ENCODE data around the gene CNNM1. TPM values are rescaled to one million over a fixed set of nuclear protein-coding genes. Genes with fewer than 3 reads are reported as not detected.

CNNM1 gene
- total RNA-seq, 1 experiment from 2014 or later = not detected

- BruUV-seq (replicated peaks) = no TSS peak
- no peaks in the 10 kb centered on the region for H3K9me2 ChIP-seq (ENCODE audit: insufficient read depth)
- H3K4me3 ChIP-seq = no peak overlapping the region
- H3K36me3 ChIP-seq (ENCODE audit: low read depth) = no peaks in the 10 kb centered on the region; the same call in 1 of the 2 replicates
- intact Hi-C loops (cut with micrococcal nuclease; ENCODE audit: unreplicated experiment) = no loop called here
- H2AFZ ChIP-seq = no peak overlapping the region
- peak in 1 of 2 experiments; percentile 59 for DNase-seq
- H3K79me2 ChIP-seq (ENCODE audit: low read depth) = no peaks in the 10 kb centered on the region
- ChIA-PET POLR2A (ENCODE audit: unreplicated experiment) (no interaction called here), CTCF (no interaction called here)
- no peak overlapping the region for H3K4me2 ChIP-seq
- no peaks in the 10 kb centered on the region for H4K20me1 ChIP-seq (ENCODE audit: insufficient read depth)
- TF ChIP-seq EZH2 (IDR thresholded peaks at IDR 0.05; ENCODE audit: low read depth) (no peak), CTCF (conservative IDR thresholded peaks at IDR 0.05) (no peak)
- no peaks in the 10 kb centered on the region for H3F3A ChIP-seq (ENCODE audit: insufficient read depth, low read depth)
- H3K9me3 ChIP-seq (ENCODE audit: insufficient read depth, low read depth) = no peaks in the 10 kb centered on the region
- H3K27ac ChIP-seq = no peak overlapping the region
- no peaks in the 10 kb centered on the region for H3K4me1 ChIP-seq (replicated peaks; ENCODE audit: insufficient read depth)
- H3K27me3 ChIP-seq (ENCODE audit: insufficient read depth, low read depth) = no peaks in the 10 kb centered on the region
Measured at GRCh38 chr10:99406149-99406548, 77.0 kb downstream of the CNNM1 start.

- Histone ChIP-seq H3K27ac (no peak overlapping the region), H3K4me3 (no peak overlapping the region), H3K4me1 (replicated peaks; ENCODE audit: insufficient read depth) (no peaks in the 10 kb centered on the region), H3K27me3 (ENCODE audit: insufficient read depth, low read depth) (no peaks in the 10 kb centered on the region), H4K20me1 (ENCODE audit: insufficient read depth) (no peaks in the 10 kb centered on the region; the same call in 1 of the 2 replicates), H3K79me2 (ENCODE audit: low read depth) (no peaks in the 10 kb centered on the region), H3K9me2 (ENCODE audit: insufficient read depth) (no peaks in the 10 kb centered on the region), H3K36me3 (ENCODE audit: low read depth) (no peaks in the 10 kb centered on the region), H3F3A (ENCODE audit: insufficient read depth, low read depth) (no peaks in the 10 kb centered on the region), H3K9me3 (ENCODE audit: insufficient read depth, low read depth) (no peaks in the 10 kb centered on the region), H3K4me2 (no peak overlapping the region), H2AFZ (no peak overlapping the region)
- ChIA-PET CTCF (no interaction called here), POLR2A (ENCODE audit: unreplicated experiment) (no interaction called here)
- BruUV-seq (replicated peaks) = no TSS peak
- intact Hi-C loops (cut with micrococcal nuclease; ENCODE audit: unreplicated experiment) = no loop called here
- no peak for DNase-seq
- no peak for TF ChIP-seq EZH2 (IDR thresholded peaks at IDR 0.05; ENCODE audit: low read depth)
- TF ChIP-seq CTCF (conservative IDR thresholded peaks at IDR 0.05) = no peak
Measured at GRCh38 chr10:99410146-99410545, 81.0 kb downstream of the CNNM1 start.

GRCh38 chr10:99410876-99411275, 81.7 kb downstream of the CNNM1 start:
- Histone ChIP-seq H4K20me1 (ENCODE audit: insufficient read depth) (no peaks in the 10 kb centered on the region; the same call in 1 of the 2 replicates), H3F3A (ENCODE audit: insufficient read depth, low read depth) (no peaks in the 10 kb centered on the region), H3K9me2 (ENCODE audit: insufficient read depth) (no peaks in the 10 kb centered on the region), H3K4me2 (no peak overlapping the region), H3K27ac (no peak overlapping the region), H2AFZ (no peak overlapping the region), H3K4me1 (replicated peaks; ENCODE audit: insufficient read depth) (no peaks in the 10 kb centered on the region), H3K9me3 (ENCODE audit: insufficient read depth, low read depth) (no peaks in the 10 kb centered on the region), H3K79me2 (ENCODE audit: low read depth) (no peaks in the 10 kb centered on the region), H3K27me3 (ENCODE audit: insufficient read depth, low read depth) (no peaks in the 10 kb centered on the region), H3K36me3 (ENCODE audit: low read depth) (no peaks in the 10 kb centered on the region), H3K4me3 (no peak overlapping the region)
- TF ChIP-seq CTCF (conservative IDR thresholded peaks at IDR 0.05) (no peak), EZH2 (IDR thresholded peaks at IDR 0.05; ENCODE audit: low read depth) (no peak)
- CTCF ChIA-PET = no interaction called here
- BruUV-seq (replicated peaks) = no TSS peak
- POLR2A ChIA-PET (ENCODE audit: unreplicated experiment) = no interaction called here
- no peak for DNase-seq
- intact Hi-C loops (cut with micrococcal nuclease; ENCODE audit: unreplicated experiment) = no loop called here
